ENCODE results near the gene OGG1.

Gene OGG1

DNA sequence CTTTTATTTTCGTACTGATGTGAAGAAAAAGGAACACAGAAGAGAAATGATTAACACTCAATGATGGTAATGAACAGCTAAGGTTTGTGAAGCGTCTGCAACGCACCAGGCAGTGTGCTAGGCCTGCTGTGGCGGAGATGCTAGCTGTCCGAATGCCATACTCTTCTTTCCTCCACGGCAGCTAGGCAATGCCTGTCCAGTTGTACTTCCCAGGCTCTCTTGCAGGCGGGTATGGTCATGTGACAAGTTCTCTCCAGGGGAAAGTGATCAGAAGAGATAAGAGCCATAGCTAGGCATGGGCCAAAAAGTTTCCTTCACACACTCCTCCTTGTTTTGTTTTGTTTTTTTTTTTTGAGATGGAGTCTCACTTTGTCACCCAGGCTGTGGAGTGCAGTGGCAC, 35.9 kb downstream of the OGG1 start:
- no peak for DNase-seq (ENCODE audit: low read depth in 2 of 2)

DNA sequence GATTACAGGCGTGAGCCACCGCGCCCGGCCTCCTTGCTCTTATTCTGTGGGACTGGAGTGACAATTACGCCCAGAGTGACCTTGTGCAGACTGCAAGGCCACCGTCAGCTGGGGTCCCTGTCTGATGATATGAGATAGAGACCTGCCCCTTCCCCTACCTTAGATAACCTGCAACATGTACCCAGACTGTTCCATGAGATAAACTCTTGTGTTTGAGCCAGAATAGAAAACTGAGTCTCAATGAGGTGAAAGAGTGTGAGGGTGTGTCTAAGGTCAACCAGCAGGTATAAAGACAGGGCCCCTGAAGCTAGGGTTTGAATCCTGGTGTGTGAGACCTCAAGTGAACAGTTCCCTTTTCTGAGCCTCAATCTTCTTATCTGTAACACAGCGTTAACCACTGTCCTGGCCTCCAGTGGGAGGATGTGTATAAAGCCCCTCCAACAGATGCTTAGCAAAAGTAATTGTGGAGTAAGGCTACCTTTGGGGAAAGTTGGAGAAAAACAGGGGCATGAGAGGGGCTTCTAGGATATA, 36.5 kb downstream of the OGG1 start:
- no peak for DNase-seq (ENCODE audit: low read depth in 2 of 2)

DNA sequence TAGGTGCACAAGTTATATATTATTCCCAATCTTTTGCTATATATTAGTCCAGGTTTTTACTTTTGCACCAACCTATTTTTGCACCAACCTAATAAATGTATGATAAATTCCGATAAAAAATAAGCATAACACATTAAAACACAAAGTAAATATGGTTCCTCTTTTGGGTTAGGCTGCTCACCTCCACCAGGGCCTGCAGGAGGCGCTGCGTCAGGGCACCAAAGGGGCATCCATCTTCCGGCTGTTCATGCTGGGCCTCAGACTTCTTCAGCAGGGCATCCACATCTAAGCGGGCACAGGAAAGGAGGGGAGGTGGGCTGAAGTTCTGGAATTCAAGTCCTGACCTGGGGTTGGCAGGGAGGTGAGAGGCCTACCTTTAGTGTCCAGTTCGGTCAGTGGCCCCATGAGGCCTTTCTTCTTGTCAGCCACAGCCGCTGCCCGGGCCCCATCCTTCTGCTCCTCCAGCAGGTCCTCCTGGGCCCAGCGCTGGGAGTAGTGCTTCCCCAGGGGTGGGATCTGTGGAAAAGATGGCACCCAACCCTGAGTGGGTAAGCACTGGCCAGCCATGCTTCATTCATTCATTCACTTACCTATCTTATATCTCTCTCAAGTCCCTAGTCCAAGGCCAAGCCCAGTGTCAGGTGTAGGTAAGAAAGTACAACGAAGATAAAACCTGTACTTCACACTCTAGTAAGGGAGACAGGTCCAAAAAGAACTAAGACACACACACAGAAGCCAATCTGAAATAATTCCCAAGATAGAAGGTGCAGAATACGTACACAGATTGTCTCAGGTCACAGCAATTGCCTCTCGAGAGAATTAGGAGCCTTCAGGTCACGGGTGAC, 37.3 kb downstream of the OGG1 start:
- no peak for DNase-seq (ENCODE audit: low read depth in 2 of 2)

DNA sequence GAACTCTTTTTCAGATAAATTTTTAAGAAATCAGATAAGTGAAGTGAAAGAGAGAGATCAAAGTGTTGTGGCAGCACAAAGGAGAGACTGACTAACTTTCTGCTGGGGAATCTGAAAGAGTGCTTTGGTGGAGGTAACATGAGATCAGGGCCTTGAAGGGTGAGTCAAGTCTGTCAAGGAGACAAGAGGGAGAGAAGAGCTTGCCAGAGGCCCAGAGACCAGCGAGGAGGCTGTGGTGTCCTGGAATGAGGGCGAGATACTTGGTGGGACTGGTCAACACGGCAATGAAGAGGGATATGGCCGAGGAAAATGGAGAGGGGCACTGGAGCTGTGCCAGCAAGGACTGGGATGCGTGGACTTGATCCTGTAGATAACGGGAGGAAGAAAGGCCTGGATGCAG, 38.0 kb downstream of the OGG1 start:
- DNase-seq (ENCODE audit: low read depth in 2 of 2): peak in 1 of 2 experiments; percentile 20

DNA sequence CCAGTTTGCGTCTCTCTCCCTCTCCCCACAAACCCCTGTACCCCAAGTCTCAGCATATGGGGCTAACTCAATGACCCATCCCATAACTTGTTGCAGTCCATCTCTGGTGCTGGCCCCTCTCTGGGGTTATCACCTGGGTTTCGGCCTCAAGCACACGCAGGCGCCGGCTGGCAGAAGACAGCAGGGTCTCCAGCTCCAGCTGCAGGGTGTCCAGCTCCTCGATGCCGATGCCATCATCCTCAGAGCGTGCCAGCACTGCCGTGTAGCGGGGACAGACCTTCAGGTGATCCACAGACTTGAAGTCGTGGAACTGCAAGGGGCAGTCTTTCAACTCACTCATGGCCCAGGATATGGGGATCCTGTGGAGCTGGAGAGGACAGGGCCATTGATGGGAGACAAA, 41.4 kb downstream of the OGG1 start:
- DNase-seq (ENCODE audit: low read depth in 2 of 2): no peak

DNA sequence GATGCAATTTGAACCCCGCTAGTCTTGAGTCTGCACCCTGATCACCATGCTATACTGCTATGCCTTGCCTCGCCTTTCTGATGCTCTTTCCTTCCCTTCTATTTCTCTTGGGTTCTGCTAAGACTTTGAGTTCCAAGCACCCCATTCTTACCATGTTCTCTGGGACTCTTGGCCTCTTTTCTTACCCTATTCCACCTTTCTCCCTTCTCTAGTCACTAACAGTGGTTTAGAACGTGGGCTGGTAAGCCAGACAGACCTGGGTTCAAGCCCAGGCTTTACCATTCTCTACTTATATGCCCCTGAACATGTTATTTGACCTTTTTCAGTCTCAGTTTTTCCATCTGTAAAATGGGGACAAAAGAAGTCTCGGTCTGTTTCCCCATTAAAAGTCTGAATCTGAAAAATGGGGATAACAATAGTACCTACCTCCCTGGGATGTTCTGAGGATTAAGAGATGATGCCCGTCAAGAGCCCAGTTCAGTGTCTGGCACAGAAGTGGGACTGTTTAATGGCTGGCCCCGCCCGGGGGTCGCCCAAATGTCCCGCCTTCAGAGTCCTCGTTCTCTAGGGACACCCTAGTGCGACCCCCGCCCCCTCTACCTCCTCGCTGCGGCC, 42.1 kb downstream of the OGG1 start:
- no peak for DNase-seq (ENCODE audit: low read depth in 2 of 2)

DNA sequence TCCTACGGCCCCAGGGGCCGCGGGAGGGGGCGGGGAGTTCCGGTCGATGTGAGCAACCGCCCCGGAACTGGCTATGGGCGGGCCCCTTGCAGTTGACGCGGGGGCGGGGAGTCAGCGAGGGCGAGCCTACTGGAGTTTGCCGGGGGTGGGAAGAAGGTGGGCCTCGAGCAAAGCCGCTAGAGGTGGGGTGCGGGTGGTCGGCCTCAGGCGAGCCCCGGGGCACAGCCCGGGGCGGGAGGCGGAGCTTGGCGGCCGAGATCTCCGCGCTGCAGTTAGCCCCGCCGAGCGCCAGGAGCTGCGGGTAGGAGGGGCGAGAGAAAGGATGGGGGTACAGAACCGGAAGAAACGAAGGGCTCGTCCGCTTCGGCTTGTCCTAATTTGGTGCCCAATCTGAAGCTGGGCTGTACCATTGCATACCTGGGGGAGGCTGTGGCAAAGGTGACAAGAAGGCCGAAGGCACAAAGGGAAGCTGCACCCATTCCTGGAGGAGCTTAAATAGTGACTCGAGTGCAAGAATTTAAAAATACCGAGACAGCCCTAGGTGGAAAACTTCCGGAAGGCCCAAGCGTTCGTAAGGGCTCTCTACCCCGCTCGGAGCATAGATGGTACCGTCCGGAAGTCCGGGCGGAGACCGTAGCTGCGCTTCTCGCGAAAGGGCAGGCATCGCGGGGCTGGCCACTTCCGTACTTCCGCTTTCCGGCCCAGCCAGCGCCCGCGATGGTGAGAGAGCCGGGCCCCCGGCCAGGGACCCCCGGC, 42.8 kb downstream of the OGG1 start, which contains the start of the genes ARPC4 and TADA3:
Gene ARPC4, plus strand, starts transcription at position 678 of the 756 bp plus-strand sequence. Its CDS starts 40 bp downstream, at position 718.
Gene TADA3, minus strand, starts transcription at position 69 of the 756 bp plus-strand sequence. CDS start 1,007 bp downstream, outside the sequence.
- peak; percentile 81 to 89 for DNase-seq (ENCODE audit: low read depth in 2 of 2)

DNA sequence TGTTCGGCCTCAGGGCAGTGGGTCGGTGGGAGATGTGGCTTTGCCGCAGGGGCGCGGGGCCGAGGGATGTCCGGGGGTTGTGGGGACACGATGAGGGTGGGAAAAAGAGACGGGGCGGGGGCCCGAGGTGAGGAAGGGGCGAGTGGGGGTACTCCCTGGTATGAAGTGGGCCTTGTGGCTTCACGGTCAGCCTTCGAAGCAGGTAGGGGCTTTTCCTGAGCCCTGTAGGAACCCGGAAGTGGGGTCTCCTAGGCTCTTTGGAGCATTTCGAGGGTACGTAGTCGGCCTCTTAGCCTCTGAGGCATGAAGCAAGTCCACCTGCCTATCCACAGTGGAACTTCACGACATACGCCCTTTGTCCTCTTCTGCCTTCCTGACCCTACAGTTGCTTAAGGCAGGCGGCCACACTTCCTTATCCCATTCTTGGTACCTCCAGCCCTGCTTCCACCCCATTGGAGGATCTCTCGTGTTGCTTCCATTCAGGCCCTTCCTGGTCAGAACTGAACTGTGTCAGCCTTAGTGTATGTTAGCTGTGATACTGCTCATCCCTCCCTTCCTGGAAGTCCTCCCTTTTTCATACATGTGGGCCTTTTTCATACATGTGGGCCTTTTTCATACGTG, 43.5 kb downstream of the OGG1 start:
- no peak for DNase-seq (ENCODE audit: low read depth in 2 of 2)

DNA sequence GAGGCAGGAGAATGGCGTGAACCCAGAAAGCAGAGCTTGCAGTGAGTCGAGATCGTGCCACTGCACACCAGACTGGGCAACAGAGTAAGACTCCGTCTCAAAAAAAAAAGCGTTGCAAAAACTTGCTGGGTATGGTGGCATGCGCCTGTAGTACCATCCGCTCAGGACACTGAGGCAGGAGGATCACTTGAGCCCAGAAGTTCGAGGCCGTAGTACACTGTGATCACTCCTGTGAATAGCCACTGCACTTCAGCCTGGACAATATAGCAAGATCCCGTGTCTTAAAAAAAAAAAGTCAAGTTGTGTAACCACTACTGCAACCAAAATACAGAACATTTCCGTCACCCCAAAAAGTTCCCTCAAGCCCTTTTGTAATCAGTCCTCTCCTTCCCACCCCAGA, 44.6 kb downstream of the OGG1 start:
- DNase-seq (ENCODE audit: low read depth in 2 of 2): no peak

DNA sequence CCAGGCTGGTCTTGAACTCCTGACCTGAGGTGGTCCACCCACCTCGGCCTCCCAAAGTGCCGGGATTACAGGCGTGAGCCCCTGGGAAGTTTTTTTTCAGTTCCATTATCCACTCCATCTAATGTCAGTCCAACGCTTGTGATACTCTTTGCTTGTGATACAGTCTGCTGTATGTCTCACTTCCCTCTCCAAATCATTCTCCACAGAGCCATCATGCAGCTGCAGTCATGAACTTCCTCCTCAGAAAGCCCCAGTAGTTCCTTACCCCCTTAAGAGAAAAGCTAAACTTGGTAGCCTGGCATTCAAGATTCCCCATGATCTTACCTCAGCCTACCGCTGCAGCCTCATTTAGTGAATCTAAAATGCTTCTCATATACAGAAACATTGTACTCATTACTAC, 45.5 kb downstream of the OGG1 start:
- no peak for DNase-seq (ENCODE audit: low read depth in 2 of 2)

DNA sequence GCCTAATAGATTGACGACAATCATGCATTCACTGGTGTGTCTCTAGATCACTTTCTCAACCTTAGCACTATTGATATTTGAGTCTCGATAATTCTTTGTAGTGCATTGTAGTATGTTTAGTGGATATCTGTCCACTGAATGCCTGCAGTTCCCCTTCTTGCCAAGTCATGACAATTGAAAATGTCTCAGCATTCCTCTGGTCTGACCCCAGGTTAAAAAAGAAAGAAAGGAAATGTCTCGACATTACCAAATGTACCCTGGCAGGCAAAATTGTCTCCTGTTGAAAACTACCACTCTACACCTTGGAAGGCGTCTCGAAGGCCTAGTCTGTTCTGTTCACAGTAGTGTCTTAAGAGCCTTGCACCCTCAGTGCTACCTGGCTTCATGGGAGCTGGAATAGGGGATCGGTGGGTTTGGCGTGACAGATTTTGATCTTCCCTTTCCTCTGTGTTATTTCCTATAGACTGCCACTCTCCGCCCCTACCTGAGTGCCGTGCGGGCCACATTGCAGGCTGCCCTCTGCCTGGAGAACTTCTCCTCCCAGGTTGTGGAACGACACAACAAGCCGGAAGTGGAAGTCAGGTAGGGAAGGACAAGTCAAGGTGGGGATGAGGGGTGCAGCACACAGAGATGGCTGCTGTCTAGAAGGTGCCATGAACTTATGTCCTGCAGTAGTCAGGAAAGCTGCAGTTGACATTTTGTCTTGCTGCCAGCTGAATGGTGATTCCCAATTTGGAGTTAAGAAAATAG, 47.6 kb downstream of the OGG1 start:
- DNase-seq (ENCODE audit: low read depth in 2 of 2): no peak

DNA sequence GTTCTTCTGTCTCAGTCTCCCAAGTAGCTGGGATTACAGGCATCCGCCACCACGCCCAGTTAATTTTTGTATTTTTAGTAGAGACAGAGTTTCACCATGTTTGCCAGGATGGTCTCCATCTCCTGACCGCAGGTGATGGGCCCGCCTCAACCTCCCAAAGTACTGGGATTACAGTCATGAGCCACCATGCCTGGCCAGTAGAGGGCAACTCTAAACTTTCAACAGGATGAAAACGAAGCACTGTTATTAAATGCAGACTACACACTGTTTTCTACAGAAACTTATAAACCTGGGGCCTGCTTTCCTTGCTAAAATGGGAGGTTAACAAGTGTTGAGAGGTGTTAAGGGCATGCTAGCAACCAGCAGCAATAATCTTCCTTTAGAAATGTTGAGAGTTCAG, 50.8 kb downstream of the OGG1 start:
- no peak for DNase-seq (ENCODE audit: low read depth in 2 of 2)

DNA sequence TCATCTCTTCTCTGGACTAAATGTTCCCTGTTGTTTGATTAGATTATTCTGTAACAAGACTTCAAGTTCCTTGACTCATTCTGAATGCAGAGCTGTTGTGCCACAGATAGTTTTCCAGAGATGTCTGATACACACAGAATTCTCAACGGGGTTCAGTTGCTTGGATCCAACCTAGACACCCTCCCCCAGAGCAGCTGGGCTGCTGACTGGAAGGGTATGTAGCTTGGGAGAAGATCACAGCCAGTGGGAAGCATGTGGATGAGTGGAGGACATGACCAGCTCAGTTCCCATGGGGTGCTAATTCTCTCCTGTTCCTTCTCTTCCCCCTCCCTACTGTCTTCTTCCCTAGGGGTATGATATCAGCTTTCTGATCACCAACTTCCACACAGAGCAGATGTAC, 53.7 kb downstream of the OGG1 start:
- no peak for DNase-seq (ENCODE audit: low read depth in 2 of 2)

DNA sequence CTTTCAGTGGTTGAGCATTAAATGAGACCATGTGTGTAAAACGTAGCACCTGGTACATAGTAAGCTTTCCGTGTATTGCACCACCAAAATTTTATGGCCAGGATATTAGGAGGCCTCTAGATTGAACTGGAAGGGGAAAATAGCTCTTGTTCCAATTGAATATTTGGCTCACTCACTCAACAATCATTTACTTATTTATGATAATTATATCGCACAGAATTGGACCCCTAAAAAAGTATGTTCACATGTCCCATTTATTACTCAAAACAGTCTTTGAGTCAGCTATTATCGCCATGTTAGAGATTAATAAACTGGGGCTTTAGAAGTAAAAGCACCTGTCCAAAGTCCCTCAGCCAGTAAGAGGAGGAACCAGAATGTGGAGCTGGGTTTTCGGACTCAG, 55.2 kb downstream of the OGG1 start:
- no peak for DNase-seq (ENCODE audit: low read depth in 2 of 2)

DNA sequence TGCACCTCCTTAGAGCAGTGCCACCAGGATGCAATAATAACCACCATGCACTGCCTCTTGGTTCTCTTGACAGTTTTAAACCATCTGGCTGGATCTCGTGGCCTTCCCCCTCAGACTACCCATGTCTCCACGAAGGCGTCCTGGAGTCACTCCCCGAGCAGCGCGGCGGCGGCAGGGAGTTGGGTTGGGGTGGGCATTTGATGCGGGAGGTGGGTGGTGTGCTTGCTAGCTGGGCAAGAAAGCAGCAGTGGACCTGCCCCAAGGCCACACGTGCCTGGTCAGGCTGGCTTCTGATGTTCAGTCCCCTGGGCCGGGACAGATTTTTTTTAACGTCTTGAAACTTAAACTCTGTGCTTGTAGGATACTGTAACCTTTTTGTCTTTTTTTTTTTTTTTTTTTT, 56.4 kb downstream of the OGG1 start:
- DNase-seq (ENCODE audit: low read depth in 2 of 2): no peak
